ENCODE results near the gene LIX1L. TPM values are rescaled to one million over a fixed set of nuclear protein-coding genes. Genes with fewer than 3 reads are reported as not detected.

LIX1L gene
- total RNA-seq, 1 donor from 2014 or later: 25.0 TPM

- no peak for TF ChIP-seq POLR2A (IDR thresholded peaks at IDR 0.05)
- TF ChIP-seq CTCF (IDR thresholded peaks at IDR 0.05): no peak
- peak; percentile 34 to 64 for TF ChIP-seq POLR2AphosphoS5 (IDR thresholded peaks at IDR 0.05; ENCODE audit: insufficient read depth in 1 of 2, low read depth in 1 of 2)
- Histone ChIP-seq H3K36me3 (peaks cover 19 to 40% of the 10 kb centered on the region in 2 donors), H3K27ac (peak overlapping the region; percentile 96), H3K4me3 (peak overlapping the region; percentile 83 to 89), H3K4me1 (peaks cover 45% of the 10 kb centered on the region), H3K27me3 (no peaks in the 10 kb centered on the region), H3K9me3 (no peaks in the 10 kb centered on the region)
- intact Hi-C loops (cut with DNase I): loop anchor here (5.0 kb wide), 1 partner anchor 43 kb away; no protein-coding TSS in a partner anchor
- no peak for DNase-seq (ENCODE audit: extremely low spot score in 2 of 2)
These were observed 36.7 kb upstream of the LIX1L start for GRCh38 chr1:145994391-145995120.

GRCh38 chr1:145993618-145994390, 36.0 kb upstream of the LIX1L start:
- DNase-seq (ENCODE audit: extremely low spot score in 2 of 2): no peak
- H3K4me1 ChIP-seq: peaks cover 37% of the 10 kb centered on the region
- no peak for TF ChIP-seq CTCF (IDR thresholded peaks at IDR 0.05)
- no peak for TF ChIP-seq POLR2A (IDR thresholded peaks at IDR 0.05)
- no peak for TF ChIP-seq POLR2AphosphoS5 (IDR thresholded peaks at IDR 0.05; ENCODE audit: insufficient read depth in 1 of 2, low read depth in 1 of 2)

GRCh38 chr1:145992958-145993617, 35.3 kb upstream of the LIX1L start:
- Histone ChIP-seq H3K36me3 (peaks cover 19 to 40% of the 10 kb centered on the region in 2 donors), H3K4me3 (peak overlapping the region; percentile 83 to 89), H3K4me1 (peaks cover 31% of the 10 kb centered on the region), H3K9me3 (no peaks in the 10 kb centered on the region), H3K27ac (peak overlapping the region; percentile 96), H3K27me3 (no peaks in the 10 kb centered on the region)
- intact Hi-C loops (cut with DNase I): no loop called here
- TF ChIP-seq POLR2A (IDR thresholded peaks at IDR 0.05) (no peak), POLR2AphosphoS5 (IDR thresholded peaks at IDR 0.05; ENCODE audit: insufficient read depth in 1 of 2, low read depth in 1 of 2) (no peak), CTCF (IDR thresholded peaks at IDR 0.05) (no peak)
- DNase-seq (ENCODE audit: extremely low spot score in 2 of 2): no peak

More at GRCh38 chr1:145993618-145994390, 36.0 kb upstream of the LIX1L start:
- Histone ChIP-seq H3K27me3 (no peaks in the 10 kb centered on the region), H3K27ac (peak overlapping the region; percentile 96), H3K4me3 (peak overlapping the region; percentile 83 to 89), H3K36me3 (peaks cover 19 to 40% of the 10 kb centered on the region in 2 donors), H3K9me3 (no peaks in the 10 kb centered on the region)
- intact Hi-C loops (cut with DNase I): no loop called here

GRCh38 chr1:145992502-145992936, 34.7 kb upstream of the LIX1L start:
- Histone ChIP-seq H3K4me1 (peaks cover 27% of the 10 kb centered on the region), H3K9me3 (no peaks in the 10 kb centered on the region), H3K27ac (peak overlapping the region; percentile 96), H3K27me3 (no peaks in the 10 kb centered on the region), H3K36me3 (peaks cover 19 to 40% of the 10 kb centered on the region in 2 donors), H3K4me3 (peak overlapping the region; percentile 83 to 89)
- peak in 1 of 2 donors; percentile 76 for DNase-seq (ENCODE audit: extremely low spot score in 2 of 2)
- TF ChIP-seq POLR2AphosphoS5 (IDR thresholded peaks at IDR 0.05; ENCODE audit: insufficient read depth in 1 of 2, low read depth in 1 of 2): no peak
- TF ChIP-seq POLR2A (IDR thresholded peaks at IDR 0.05): peak in 1 of 2 donors; percentile 11
- intact Hi-C loops (cut with DNase I): no loop called here

Data from vagina (tissue), 2 donors.